Activated effector memory CD4-positive, alpha-beta T cell treated with Interleukin-2 at 50 U/mL for 16 hours (primary cell): ENCODE results near the gene MACROD1.

ENCODE experiments used
- DNase-seq: peaks from one replicate; pipeline ENCODE4 v3.0.0-alpha.2; 2020

Gene MACROD1

GRCh38 chr11:64071849-64072248 is 94.1 kb downstream of the MACROD1 start:
- no peak for DNase-seq

GRCh38 chr11:64070314-64070681 is 95.6 kb downstream of the MACROD1 start:
- DNase-seq: no peak

- no peak for DNase-seq
Measured at GRCh38 chr11:64069401-64070313, 96.3 kb downstream of the MACROD1 start.

GRCh38 chr11:64068705-64069400 is 97.1 kb downstream of the MACROD1 start:
- no peak for DNase-seq

- no peak for DNase-seq
Measured at GRCh38 chr11:64067230-64067993, 98.5 kb downstream of the MACROD1 start.

- no peak for DNase-seq
Measured at GRCh38 chr11:64065712-64066111, 100.2 kb downstream of the MACROD1 start.

GRCh38 chr11:64065141-64065465 is 100.8 kb downstream of the MACROD1 start:
- no peak for DNase-seq

GRCh38 chr11:64064374-64065140 is 101.4 kb downstream of the MACROD1 start:
- DNase-seq: no peak

GRCh38 chr11:64063777-64064176 is 102.1 kb downstream of the MACROD1 start:
- DNase-seq: no peak

GRCh38 chr11:64062185-64063039 is 103.5 kb downstream of the MACROD1 start:
- DNase-seq: no peak

- peak; percentile 25 for DNase-seq
Measured at GRCh38 chr11:64060861-64061444, 105.0 kb downstream of the MACROD1 start.

GRCh38 chr11:64060263-64060860 is 105.6 kb downstream of the MACROD1 start:
- DNase-seq: no peak

GRCh38 chr11:64059339-64060140 is 106.4 kb downstream of the MACROD1 start:
- DNase-seq: no peak

- no peak for DNase-seq
Measured at GRCh38 chr11:64058494-64058893, 107.4 kb downstream of the MACROD1 start.

- no peak for DNase-seq
Measured at GRCh38 chr11:64057890-64058289, 108.0 kb downstream of the MACROD1 start.

GRCh38 chr11:64056861-64057260 is 109.1 kb downstream of the MACROD1 start:
- DNase-seq: no peak

- DNase-seq: no peak
Measured at GRCh38 chr11:64056213-64056785, 109.6 kb downstream of the MACROD1 start.

- no peak for DNase-seq
Measured at GRCh38 chr11:64055077-64055476, 110.8 kb downstream of the MACROD1 start.

- DNase-seq: no peak
Measured at GRCh38 chr11:64053699-64054098, 112.2 kb downstream of the MACROD1 start.
